ENCODE data around the gene OR10H4.
"Not testable (repeated sequence)": the region's sequence is repeated elsewhere in the genome, so short reads cannot be mapped to it uniquely, and the experiment has no call there.

The OR10H4 gene

GRCh38 chr19:15944401-15944800 lies 4.4 kb upstream of the OR10H4 start:
- DNase-seq, result no peak

GRCh38 chr19:15945301-15945700 lies 3.5 kb upstream of the OR10H4 start:
- DNase-seq, result no peak

GRCh38 chr19:15954820-15955219 lies 6.0 kb downstream of the OR10H4 start:
- no peak for DNase-seq

GRCh38 chr19:15962319-15962718 lies 13.5 kb downstream of the OR10H4 start:
- DNase-seq, result no peak

GRCh38 chr19:15964231-15964630 lies 15.4 kb downstream of the OR10H4 start:
- DNase-seq, result no peak

GRCh38 chr19:15971224-15971780 lies 22.5 kb downstream of the OR10H4 start:
- DNase-seq, result no peak

GRCh38 chr19:15972043-15972442 lies 23.2 kb downstream of the OR10H4 start:
- DNase-seq, result not testable (repeated sequence)

GRCh38 chr19:15974856-15975255 lies 26.0 kb downstream of the OR10H4 start:
- DNase-seq, result no peak

- DNase-seq, result no peak
Measured at GRCh38 chr19:15976836-15977689, 28.3 kb downstream of the OR10H4 start.

GRCh38 chr19:15977690-15978089 lies 28.9 kb downstream of the OR10H4 start:
- DNase-seq, result no peak

GRCh38 chr19:15979293-15979692 lies 30.5 kb downstream of the OR10H4 start:
- DNase-seq, result no peak

- not testable (repeated sequence) for DNase-seq
Measured at GRCh38 chr19:15985831-15986230, 37.0 kb downstream of the OR10H4 start.

- no peak for DNase-seq
Measured at GRCh38 chr19:15986701-15987100, 37.9 kb downstream of the OR10H4 start.

- no peak for DNase-seq
Measured at GRCh38 chr19:15989889-15990288, 41.1 kb downstream of the OR10H4 start.

- DNase-seq, result no peak
Measured at GRCh38 chr19:15991602-15992001, 42.8 kb downstream of the OR10H4 start.

- no peak for DNase-seq
Measured at GRCh38 chr19:15992014-15992413, 43.2 kb downstream of the OR10H4 start.

- DNase-seq, result no peak
Measured at GRCh38 chr19:15995536-15995935, 46.7 kb downstream of the OR10H4 start.

- no peak for DNase-seq
Measured at GRCh38 chr19:15998166-15998565, 49.4 kb downstream of the OR10H4 start.

All from hypothalamus (tissue), 51 donors.